NCI-H2196 (cell line): ENCODE data around the gene MAP4K4.

ENCODE experiments used
- DNase-seq: peaks from one replicate; lab custom pipeline; 2025; ENCODE audit not compliant: unreplicated experiment; lab: John Stamatoyannopoulos, UW

Gene MAP4K4

GRCh38 chr2:101861382-101861781, 163.9 kb downstream of the MAP4K4 start:
- DNase-seq, result no peak

GRCh38 chr2:101863534-101863933, 166.0 kb downstream of the MAP4K4 start:
- no peak for DNase-seq

- DNase-seq, result no peak
Observed at GRCh38 chr2:101864426-101864825, 166.9 kb downstream of the MAP4K4 start.

DNA sequence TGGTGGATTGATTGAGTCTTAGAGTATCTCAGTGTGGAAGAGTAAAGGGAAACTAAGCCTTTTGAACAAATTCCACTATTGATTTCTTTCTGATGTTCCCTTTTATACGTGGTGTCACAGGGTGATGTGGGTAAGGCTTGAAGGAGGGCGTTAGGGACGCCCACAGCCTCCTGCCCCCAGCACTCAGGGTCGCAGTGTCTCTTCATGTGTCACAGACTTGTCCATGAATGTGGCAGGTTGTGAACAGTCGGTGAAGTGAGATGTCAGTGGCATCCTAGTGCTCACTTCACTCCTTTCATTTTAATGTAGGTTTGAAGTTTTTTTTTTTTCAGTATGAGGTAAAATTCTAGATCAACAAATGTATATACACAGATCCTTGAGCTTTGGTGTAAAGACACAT, 171.0 kb downstream of the MAP4K4 start:
- DNase-seq, result no peak

DNA sequence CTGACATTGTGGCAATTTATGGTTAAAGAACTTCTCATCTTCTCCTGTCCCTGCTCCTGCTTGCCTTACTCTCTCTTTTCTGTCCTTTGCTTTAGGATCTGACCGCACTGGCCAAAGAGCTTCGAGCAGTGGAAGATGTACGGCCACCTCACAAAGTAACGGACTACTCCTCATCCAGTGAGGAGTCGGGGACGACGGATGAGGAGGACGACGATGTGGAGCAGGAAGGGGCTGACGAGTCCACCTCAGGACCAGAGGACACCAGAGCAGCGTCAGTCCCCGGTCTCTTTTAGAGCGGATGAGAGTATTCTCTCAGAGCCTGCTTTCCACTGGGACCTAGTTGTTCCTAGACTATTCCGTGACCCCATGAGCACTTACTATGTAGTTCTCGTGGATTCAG, 172.0 kb downstream of the MAP4K4 start:
- DNase-seq, result no peak

DNA sequence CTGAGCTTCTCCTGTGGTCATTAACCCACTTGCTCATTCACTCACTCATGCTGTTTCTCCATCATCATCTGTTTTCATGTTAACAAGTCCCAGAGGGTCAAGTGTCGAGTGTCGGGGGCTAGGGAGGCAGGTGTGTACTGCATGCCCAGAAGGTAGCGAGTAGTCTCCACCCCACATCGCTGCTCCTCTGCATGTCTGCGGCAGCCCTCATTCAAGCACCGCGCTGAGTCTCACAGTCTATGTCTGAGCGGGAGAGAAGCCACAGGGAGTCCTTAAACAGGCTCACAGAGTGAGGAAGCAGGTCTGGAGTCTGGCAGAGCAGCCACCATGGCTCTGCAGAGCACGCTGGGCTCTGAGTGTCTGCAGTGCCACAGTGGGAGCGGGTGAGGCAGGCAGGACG, 172.9 kb downstream of the MAP4K4 start:
- no peak for DNase-seq

- DNase-seq, result no peak
Observed at GRCh38 chr2:101871480-101871879, 174.0 kb downstream of the MAP4K4 start.

DNA sequence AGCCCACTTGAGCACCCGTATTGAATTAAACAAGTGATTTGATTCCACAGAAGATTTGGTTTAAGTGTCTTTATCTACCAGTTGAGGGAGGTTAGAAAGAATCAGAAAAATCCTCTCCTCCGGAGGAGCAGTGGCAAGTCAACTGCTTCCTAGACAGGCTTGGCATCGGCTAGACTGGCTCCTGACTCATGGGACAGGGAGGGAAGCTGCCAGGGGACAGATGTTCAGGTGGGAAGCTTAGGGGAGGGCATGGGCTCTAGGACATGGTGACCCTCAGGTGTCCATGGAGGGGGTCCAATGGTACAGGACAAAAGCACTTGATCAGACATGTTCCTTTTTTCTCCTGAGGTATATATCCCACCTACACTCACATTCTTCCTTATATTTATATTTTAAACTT, 175.0 kb downstream of the MAP4K4 start:
- DNase-seq, result no peak

DNA sequence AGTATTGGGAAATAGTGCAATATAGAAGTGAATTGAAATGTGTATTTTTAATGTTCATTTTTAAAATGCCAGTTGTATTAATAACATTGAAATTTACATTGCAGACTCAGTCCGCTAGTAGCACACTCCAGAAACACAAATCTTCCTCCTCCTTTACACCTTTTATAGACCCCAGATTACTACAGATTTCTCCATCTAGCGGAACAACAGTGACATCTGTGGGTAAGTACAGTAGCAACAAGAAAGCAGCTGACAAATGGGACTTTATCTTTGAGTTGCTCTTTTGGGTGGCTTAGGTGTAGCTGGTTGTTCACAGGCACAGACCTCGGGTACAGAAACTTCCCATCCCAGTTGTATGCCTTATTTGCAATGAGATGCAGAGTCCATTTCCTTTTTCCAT, 176.0 kb downstream of the MAP4K4 start:
- no peak for DNase-seq

- no peak for DNase-seq
Observed at GRCh38 chr2:101874069-101874468, 176.6 kb downstream of the MAP4K4 start.

DNA sequence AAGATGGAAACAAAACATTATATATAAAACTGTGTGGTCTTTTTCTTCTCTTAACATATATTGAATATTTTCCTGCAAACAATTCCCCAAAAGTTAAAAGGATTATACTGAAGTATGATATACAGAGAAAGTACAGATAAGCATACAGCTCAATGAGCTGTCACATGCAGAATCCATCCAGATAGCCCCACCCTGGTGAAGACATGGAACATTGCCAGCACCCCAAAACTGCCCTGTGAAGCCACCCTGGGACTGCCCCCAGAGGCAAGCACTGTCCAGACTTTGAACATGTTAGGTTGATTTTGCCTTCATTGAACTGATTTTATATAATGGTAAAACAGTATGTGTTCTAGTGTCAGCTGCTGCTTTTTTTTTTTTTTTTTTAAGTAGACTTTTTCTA, 182.0 kb downstream of the MAP4K4 start:
- DNase-seq, result no peak

- DNase-seq, result no peak
Observed at GRCh38 chr2:101881131-101881530, 183.6 kb downstream of the MAP4K4 start.

GRCh38 chr2:101882769-101883307, 185.3 kb downstream of the MAP4K4 start:
- DNase-seq, result no peak

DNA sequence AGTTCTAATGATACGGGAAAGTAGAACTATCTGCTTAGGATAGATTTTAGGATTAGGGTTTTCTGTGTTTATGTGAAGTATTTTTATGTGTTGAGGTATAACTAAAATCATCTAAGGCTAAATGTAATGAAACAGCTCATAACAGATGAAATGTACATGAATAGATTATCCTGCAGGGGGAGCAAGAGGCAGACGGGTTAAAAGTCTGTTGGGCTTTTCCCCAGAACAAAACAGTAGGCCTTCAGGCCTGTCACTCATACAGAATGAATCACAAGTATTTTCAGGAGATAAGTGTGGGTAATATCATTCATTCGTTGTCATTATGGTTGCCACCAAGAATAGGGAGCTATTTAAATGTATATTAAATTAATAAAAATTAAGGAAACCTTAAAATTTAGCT, 186.4 kb downstream of the MAP4K4 start:
- DNase-seq, result peak; percentile 20

GRCh38 chr2:101884423-101884822, 186.9 kb downstream of the MAP4K4 start:
- DNase-seq, result no peak

- no peak for DNase-seq
Observed at GRCh38 chr2:101887328-101887727, 189.8 kb downstream of the MAP4K4 start.

DNA sequence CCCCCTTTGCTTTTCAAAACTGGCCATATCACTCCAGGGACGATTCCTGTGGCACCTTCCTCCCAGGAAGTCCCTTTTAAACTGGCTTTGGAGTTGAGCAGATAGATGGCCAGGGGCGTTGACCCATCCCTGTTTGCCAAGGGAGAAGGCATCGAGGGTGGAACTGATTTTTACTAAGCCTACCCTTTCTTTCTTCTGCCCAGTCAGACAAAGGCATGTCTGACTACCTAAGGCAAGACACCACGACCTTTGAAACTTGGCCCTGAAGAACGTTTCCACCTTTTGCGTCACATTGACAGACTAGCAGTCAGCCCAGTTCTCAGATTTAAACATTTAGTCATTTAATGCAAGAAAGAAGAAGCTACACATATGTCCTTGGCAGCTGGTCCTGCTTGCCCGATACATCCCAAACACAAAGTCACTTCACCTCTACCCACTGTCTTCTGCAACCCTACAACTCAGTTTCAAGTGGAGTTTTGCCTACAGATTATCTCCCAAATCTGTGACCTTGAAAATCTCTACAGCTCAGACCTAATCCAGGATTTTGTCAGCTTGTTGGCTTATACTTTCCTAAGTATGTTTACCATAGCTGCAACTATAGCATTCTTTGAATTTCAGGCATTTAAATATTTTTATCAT, 192.1 kb downstream of the MAP4K4 start:
- no peak for DNase-seq

DNA sequence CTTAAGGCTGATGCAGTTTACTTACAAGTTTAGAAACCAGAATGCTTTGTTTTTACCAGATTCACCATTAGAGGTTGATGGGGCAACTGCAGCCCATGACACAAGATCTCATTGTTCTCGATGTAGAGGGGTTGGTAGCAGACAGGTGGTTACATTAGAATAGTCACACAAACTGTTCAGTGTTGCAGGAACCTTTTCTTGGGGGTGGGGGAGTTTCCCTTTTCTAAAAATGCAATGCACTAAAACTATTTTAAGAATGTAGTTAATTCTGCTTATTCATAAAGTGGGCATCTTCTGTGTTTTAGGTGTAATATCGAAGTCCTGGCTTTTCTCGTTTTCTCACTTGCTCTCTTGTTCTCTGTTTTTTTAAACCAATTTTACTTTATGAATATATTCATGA, 194.9 kb downstream of the MAP4K4 start:
- DNase-seq, result no peak

DNA sequence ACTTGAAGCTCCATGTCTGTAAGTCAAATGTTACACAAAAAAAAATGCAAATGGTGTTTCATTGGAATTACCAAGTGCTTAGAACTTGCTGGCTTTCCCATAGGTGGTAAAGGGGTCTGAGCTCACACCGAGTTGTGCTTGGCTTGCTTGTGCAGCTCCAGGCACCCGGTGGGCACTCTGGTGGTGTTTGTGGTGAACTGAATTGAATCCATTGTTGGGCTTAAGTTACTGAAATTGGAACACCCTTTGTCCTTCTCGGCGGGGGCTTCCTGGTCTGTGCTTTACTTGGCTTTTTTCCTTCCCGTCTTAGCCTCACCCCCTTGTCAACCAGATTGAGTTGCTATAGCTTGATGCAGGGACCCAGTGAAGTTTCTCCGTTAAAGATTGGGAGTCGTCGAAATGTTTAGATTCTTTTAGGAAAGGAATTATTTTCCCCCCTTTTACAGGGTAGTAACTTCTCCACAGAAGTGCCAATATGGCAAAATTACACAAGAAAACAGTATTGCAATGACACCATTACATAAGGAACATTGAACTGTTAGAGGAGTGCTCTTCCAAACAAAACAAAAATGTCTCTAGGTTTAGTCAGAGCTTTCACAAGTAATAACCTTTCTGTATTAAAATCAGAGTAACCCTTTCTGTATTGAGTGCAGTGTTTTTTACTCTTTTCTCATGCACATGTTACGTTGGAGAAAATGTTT, 196.3 kb downstream of the MAP4K4 start:
- no peak for DNase-seq

- no peak for DNase-seq
Observed at GRCh38 chr2:101895039-101895438, 197.5 kb downstream of the MAP4K4 start.

DNA sequence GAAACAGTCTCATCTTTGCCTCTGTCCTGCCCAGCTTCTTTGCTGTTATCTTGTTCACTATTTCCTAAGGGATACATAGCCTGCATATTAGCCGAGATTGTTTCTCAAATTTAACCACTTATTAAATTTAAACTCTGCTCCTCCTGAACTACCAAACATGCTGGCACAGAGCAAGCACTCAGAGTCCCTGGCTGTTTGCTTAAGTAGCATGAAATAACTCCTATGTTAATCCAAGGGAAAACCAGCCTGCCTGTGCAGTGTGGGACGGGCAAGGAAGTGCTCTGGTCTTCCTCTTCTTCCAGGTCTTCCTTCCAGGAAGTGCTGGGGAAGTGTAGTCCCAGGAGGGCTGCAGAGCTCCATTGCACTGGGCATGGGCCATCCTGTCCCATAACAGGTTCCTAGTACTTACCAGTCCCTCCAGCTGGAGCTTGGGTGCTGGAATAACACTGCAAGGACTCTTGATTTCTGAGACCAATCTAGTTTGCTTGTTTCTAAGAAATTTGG, 198.4 kb downstream of the MAP4K4 start:
- no peak for DNase-seq

DNA sequence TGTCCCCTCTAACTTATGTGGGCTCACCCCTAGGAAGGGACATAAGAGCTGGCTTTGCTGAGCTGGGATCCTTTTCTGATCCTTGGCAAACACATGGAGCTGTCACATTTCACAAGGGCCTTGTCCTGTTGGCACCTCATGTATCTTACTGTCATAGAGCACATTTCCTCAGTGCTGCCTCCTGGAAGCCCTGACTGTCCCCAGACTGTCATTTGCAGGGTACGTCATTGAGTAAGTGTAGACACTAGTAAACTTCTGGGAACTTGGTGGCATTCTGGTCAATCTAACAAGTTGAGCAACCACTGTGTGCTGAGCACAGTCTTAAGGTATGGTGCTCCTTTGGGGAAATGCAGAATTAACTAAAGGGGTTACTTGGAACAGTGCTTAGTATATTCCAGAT, 199.8 kb downstream of the MAP4K4 start:
- no peak for DNase-seq
